Measurements from ENCODE around the gene CLCN2. TPM values are rescaled to one million over a fixed set of nuclear protein-coding genes. Genes with fewer than 3 reads are reported as not detected.

Gene CLCN2
- polyA plus RNA-seq, 3 donors = 2.8 to 4.3 (median 3.1) TPM

DNA sequence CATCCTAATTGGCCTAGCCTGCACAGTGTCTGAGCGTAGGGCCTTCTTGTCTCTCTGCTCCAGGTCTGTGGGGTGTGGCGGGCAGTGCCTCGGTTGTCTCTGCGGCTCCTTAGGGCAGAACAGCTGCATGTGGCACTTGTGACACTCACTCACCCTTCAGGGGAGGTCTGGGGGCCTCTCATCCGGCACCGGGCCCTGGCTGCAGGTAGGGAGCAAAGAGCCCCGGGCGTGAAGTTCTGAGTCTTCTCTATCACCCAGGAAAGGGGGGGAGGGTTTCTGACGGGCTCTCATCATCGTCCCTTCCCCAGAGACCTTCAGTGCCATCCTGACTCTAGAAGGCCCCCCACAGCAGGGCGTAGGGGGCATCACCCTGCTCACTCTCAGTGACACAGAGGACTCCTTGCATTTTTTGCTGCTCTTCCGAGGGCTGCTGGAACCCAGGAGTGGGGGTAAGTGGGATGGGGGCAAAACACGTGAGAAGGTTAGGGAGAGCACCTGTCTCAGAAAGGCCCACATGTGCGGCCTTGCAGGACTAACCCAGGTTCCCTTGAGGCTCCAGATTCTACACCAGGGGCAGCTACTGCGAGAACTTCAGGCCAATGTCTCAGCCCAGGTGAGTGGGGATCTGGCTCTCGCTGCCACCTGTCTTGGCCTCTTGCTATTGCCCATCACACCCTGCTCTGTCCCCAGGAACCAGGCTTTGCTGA is 21.1 kb upstream of the CLCN2 start:
- WGBS, 3 donors = 87 to 96% (median 95%) methylated on average over 16 of the region's 16 CpGs
- H3K27ac ChIP-seq (ENCODE audit: low read depth, low read length) = no peak overlapping the region

DNA sequence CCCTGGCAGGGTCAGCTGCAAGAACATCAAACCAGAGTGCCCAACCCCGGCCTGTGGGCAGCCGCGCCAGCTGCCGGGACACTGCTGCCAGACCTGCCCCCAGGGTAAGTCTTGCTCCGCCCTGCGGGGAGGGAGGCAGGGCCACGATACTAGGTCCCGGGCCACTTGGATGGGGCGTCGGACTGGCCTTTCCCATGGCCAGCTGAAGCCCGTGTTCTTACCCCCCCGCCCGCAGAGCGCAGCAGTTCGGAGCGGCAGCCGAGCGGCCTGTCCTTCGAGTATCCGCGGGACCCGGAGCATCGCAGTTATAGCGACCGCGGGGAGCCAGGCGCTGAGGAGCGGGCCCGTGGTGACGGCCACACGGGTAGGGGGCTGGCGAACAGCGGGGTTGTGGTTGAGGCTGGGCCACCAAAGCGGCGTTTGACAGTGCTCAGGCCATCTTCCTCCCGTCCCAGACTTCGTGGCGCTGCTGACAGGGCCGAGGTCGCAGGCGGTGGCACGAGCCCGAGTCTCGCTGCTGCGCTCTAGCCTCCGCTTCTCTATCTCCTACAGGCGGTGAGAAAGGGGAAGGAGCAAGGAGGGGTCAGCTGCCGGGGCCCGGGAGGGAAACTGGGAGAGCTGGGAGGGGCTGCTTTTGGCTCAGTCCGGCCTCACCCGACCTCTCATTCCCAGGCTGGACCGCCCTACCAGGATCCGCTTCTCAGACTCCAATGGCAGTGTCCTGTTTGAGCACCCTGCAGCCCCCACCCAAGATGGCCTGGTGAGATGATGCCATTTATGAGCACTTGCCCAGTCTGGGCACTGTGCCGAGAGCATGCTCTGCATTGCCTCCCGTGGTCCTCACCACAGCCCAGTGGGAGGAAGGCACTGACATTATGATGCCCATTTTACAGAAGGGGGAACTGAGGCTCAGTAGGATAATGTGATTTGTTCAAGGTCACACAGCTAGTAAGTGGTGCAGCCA is 20.1 kb upstream of the CLCN2 start:
- 12 to 58% (median 14%) methylated on average over 45 to 55 of the region's 55 CpGs for WGBS, 3 donors

DNA sequence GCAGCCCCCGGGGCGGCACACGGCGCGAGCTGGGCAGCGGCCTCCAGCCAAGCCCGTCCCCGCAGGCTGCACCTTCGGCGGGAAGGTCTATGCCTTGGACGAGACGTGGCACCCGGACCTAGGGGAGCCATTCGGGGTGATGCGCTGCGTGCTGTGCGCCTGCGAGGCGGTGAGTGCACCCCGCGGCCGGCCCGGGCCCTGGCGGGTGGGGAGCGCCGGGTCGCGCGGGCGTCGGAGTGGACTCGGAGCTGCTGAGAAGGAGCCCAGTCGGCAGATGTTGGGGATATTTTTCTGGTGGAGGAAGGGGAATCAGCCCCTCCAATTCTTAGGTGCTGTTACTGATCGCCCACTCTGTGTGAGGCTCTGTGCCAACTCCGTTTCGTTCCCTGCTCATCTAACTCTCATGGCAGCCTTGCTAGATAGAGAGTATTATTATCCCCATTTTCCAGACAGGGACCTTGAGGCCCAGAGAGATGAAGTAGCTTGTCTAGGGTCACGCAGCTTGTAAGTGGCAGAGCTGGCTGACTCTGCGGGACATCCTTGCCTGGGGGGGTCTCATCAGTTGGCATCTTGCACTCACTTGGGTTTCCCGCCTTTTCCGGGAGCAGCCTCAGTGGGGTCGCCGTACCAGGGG is 19.3 kb upstream of the CLCN2 start:
- H3K27ac ChIP-seq (ENCODE audit: low read depth, low read length) = no peak overlapping the region
- 2 to 4% (median 3%) methylated on average over 34 to 42 of the region's 42 CpGs for WGBS, 3 donors

More for the DNA sequence above, 20.1 kb upstream of the CLCN2 start:
- H3K27ac ChIP-seq (ENCODE audit: low read depth, low read length) = no peak overlapping the region

DNA sequence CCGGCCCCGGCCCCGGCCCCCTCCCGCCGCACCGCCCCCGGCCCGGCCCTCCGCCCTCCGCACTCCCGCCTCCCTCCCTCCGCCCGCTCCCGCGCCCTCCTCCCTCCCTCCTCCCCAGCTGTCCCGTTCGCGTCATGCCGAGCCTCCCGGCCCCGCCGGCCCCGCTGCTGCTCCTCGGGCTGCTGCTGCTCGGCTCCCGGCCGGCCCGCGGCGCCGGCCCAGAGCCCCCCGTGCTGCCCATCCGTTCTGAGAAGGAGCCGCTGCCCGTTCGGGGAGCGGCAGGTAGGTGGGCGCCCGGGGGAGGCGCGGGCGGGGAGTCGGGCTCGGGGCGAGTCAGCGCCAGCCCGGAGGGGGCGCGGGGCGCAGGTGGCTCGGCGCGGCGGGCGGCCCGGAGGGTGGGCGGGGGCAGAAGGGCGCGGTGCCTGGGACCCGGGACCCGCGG is 18.8 kb upstream of the CLCN2 start:
- 0 to 1% (median 1%) methylated on average over 34 to 51 of the region's 62 CpGs for WGBS, 3 donors
- H3K27ac ChIP-seq (ENCODE audit: low read depth, low read length) = peak overlapping the region; percentile 4

GRCh38 chr3:184379358-184380184 is 18.2 kb upstream of the CLCN2 start, which contains the start of gene CHRD:
Gene CHRD (plus strand): TSS chr3:184380054. CDS start chr3:184380319, 265 bp downstream.
- H3K27ac ChIP-seq (ENCODE audit: low read depth, low read length) = peak within 1 kb of the TSS; percentile 58

DNA sequence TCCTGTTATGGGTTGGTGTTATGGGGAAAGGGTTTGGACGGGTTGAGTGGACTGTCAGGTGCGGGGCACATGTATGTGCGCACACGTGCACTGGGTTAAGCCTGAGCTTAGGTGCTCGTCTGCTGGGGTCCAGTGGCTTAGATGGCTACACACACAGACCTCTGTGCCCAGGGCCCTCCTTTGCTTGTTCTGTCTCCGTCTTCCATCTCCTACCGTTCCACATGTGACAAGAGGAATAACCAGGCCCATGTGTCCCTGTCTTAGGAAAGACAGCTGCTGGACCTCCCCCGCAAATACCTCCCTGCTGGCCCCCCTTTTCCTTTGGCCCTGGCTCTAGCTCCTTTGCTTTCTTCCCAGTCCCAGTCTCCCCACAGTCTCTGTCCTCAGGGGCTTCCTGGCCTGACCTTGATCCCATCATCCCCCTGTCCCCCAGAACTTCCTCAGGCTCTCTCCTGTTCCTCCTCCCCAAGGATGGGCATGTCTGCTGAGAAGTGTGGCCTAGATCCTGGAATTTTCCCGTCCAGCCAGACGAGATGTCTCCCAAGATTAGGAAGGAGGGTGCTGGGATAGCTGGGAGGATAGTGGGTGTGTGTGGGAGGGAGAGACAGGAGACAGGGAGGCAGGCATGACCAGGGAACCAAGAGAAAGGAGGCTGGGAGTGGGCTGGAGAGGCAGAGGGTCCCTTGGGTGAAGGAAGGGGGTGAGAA is 17.4 kb upstream of the CLCN2 start:
- WGBS, 3 donors = 74 to 88% (median 80%) methylated on average over 10 of the region's 10 CpGs
- peak overlapping the region; percentile 58 for H3K27ac ChIP-seq (ENCODE audit: low read depth, low read length)

More at GRCh38 chr3:184379358-184380184, 18.2 kb upstream of the CLCN2 start, which contains the start of gene CHRD:
- WGBS, 3 donors = 17 to 30% (median 27%) methylated on average over 25 to 63 of the region's 71 CpGs

GRCh38 chr3:184377882-184378445 is 16.6 kb upstream of the CLCN2 start, which contains the start of gene THPO:
Gene THPO (minus strand): TSS chr3:184378207. CDS start chr3:184376259, 1,948 bp downstream.
- WGBS, 3 donors = 61 to 70% (median 61%) methylated on average over 7 of the region's 7 CpGs
- peak within 1 kb of the TSS; percentile 58 for H3K27ac ChIP-seq (ENCODE audit: low read depth, low read length)

GRCh38 chr3:184377374-184377773 is 16.0 kb upstream of the CLCN2 start:
- WGBS, 3 donors = 57 to 69% (median 63%) methylated on average over 5 of the region's 5 CpGs

GRCh38 chr3:184375747-184376461 is 14.5 kb upstream of the CLCN2 start:
- WGBS, 3 donors = 87 to 94% (median 90%) methylated on average over 12 of the region's 12 CpGs
- no peak overlapping the region for H3K27ac ChIP-seq (ENCODE audit: low read depth, low read length)

More at GRCh38 chr3:184377374-184377773, 16.0 kb upstream of the CLCN2 start:
- H3K27ac ChIP-seq (ENCODE audit: low read depth, low read length) = no peak overlapping the region

DNA sequence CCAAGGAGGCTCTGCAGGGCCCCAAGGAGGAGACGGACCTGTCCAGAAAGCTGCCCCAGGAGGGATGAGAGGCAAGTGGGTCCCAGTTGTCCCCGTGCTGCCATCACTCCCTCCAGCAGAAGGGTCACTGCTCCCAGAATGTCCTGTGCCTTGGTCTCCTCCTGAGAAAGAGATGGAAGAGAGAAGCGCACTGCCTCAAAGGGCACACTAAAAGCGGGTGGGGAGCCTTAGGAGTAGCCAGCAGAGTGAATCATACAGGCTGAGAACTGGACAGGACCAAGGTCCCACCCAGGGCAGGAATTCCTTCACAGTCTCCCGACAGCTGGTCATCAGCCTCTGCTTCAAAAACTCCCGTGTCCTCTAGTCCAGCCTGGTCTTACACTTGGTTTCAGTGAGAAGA is 12.0 kb upstream of the CLCN2 start:
- WGBS, 3 donors = 72 to 77% (median 76%) methylated on average over 6 of the region's 6 CpGs
- no peak overlapping the region for H3K27ac ChIP-seq (ENCODE audit: low read depth, low read length)

DNA sequence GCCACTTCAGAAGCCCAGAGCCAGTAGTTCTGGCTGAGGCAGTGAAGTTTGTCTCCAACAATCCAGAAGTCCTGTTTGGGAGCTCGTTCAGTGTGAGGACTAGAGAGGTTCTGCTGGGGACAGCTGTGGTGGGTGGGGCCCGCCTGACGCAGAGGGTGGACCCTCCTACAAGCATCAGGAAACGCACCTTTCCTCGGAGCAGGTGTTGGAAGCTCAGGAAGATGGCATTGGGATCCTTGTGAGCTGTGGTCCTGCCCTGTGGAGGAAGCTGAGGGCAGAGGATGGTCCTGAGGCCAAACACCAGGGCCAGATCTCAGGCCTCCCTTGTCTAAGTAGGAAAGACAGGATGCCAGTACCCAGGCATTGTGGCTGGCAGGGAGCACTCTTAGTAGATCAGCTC is 11.5 kb upstream of the CLCN2 start:
- 64 to 81% (median 77%) methylated on average over 5 of the region's 5 CpGs for WGBS, 3 donors
- no peak overlapping the region for H3K27ac ChIP-seq (ENCODE audit: low read depth, low read length)

GRCh38 chr3:184372296-184372821 is 11.0 kb upstream of the CLCN2 start:
- 64 to 78% (median 70%) methylated on average over 8 of the region's 8 CpGs for WGBS, 3 donors
- no peak overlapping the region for H3K27ac ChIP-seq (ENCODE audit: low read depth, low read length)

- WGBS, 3 donors = 32 to 56% (median 50%) methylated on average over 5 of the region's 5 CpGs
Observed at GRCh38 chr3:184371570-184372018, 10.2 kb upstream of the CLCN2 start.

DNA sequence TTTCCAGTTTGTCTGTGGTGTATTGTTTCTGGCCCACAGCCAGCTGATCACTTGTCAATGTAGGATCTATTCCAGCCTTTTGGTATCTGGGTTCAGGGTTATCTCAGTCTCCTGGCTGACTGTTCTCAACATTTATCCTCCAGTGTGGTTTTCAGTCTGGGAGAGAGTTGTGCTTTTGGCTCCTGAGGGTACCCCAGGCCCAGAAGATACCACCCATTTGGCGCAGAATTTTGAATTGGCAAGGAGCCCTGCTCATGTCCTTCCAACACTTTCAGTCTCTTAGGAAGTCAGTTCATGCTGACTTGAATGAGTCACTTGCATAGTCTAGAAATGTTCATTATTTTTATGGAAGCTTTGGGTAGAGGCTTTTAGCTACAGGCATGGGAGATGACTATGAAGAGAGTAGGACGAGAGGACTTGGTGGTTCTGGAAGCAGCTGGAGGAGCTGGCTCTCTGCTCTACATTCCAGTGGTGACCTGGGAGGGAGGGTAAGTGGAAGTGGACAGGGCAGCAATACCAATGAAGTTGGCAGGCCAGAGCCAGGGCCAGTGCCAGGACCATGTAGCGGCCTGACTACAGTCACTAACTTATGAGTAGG is 7.3 kb upstream of the CLCN2 start:
- 50 to 64% (median 57%) methylated on average over 3 of the region's 3 CpGs for WGBS, 3 donors
- no peak overlapping the region for H3K27ac ChIP-seq (ENCODE audit: low read depth, low read length)

More at GRCh38 chr3:184371570-184372018, 10.2 kb upstream of the CLCN2 start:
- H3K27ac ChIP-seq (ENCODE audit: low read depth, low read length) = no peak overlapping the region

DNA sequence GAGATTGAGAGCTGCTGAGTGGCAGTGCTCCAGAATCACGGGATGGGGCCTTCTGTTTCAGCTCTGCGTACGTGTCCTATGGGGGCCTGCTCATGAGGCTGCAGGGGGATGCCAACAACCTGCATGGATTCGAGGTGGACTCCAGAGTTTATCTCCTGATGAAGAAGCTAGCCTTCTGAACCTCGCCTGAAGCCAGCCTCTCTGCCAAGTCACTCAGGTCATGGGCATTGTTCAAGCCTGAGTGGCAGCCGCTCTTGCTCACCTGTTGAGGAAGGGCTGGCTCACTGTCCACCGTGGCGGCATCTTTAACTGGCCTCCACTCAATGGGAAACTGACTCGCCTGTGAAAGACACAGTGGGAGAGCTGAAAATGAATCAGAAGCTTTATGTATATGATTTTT is 6.7 kb upstream of the CLCN2 start:
- no peak overlapping the region for H3K27ac ChIP-seq (ENCODE audit: low read depth, low read length)
- 80 to 83% (median 80%) methylated on average over 9 of the region's 9 CpGs for WGBS, 3 donors
